Measurements from ENCODE around the gene GYPC.
A peak's percentile ranks its signal among the peaks of the same experiment; 100 is the strongest.

The GYPC gene

DNA sequence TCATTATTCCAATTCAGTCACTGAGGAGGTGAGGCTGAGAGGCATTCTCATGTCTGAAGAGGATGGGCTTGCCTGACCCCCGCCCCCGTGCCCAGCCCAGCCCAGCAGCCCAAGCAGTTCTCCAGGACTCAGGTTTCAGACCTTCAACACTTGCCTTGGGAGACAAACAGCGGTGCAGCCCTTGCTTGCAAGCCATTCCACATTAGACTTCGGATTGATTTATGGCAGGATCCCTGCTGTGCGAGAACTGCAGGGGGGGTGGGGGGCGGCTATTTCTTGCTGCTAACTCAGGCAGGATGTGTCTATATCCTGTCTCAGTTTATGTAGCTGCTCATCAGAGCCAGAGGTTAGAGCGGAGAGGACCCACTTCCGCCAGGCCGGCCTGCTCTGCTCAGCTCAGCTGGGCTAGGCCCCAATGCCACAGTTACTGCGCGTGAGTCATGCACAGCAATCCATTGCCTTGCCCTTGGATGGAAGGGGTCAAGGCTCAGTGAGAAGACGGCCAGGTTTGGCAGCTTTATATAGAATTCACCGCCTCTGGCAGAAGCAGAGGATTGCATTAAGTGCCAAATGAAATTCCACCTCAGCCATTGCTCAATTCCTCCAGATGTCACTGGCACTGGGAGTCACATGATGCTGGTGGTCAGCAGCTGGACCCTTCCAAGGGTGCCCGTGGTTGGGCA lies 1.8 kb downstream of the GYPC start:
- TF ChIP-seq POLR2A (IDR thresholded peaks at IDR 0.05; ENCODE audit: low read depth, low read length), result no peak
- DNase-seq (ENCODE audit: insufficient read length, low spot score), result peak; percentile 94
- FAIRE-seq, result peak; percentile 85

DNA sequence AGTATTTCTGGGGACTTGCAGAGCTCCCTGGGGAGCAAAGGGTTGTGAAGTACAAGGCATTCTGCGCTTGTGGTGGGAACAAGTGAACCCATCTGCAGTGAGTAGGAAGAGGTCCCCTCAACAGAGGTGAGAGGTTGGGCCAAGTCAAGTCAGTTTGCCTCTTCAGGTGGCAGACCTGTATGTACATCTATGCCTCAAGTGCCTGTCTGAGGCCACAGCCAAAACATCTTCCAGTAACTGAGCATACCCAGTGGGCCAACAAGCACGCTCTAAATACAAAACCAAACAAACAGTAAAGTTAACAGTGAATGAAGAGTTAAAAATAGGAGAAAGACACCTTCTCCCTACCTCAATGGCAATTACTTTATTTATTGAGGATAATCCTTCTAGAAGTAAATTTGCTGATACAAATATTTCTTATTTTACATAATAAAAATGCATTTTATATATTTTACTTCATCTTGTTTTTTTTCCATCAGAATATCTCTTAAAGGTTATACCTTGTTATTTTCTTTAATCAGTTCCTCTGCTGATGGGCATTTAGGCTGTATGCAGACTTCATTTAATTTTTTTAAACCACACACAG lies 2.5 kb downstream of the GYPC start:
- TF ChIP-seq POLR2A (IDR thresholded peaks at IDR 0.05; ENCODE audit: low read depth, low read length), result no peak
- DNase-seq (ENCODE audit: insufficient read length, low spot score) (no peak), FAIRE-seq (no peak)

DNA sequence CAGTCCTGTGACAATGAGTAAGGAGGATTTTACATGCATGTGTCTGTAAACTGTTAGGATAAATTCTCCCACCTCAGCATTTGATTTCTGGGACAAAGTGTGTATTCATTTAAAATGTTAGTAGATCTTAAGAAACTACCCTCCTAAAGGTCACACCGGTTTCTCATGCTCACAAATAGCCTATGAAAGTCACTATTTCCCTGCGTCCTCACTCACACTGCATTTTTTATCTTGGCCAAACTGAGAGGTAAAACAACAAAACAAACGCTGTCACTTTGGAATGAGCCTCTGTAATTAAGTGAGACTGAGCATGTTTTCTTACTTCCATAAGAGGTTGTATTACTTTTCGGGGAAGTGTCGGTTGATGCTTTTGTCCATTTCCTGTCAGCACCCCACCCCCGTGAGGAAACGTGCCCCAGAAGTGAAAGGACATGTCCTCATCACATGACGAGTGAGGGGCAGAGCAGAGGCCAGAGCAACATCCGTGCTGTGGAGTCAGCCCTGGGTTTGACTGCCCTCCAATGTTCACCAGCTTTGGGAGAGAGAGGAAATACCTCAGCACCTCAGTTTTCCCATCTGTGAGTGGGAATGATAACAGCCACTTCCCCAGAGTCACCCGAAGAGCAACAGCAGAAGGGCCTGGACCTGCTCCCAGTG lies 3.1 kb downstream of the GYPC start:
- DNase-seq (ENCODE audit: insufficient read length, low spot score) (no peak), FAIRE-seq (no peak)
- no peak for TF ChIP-seq POLR2A (IDR thresholded peaks at IDR 0.05; ENCODE audit: low read depth, low read length)

DNA sequence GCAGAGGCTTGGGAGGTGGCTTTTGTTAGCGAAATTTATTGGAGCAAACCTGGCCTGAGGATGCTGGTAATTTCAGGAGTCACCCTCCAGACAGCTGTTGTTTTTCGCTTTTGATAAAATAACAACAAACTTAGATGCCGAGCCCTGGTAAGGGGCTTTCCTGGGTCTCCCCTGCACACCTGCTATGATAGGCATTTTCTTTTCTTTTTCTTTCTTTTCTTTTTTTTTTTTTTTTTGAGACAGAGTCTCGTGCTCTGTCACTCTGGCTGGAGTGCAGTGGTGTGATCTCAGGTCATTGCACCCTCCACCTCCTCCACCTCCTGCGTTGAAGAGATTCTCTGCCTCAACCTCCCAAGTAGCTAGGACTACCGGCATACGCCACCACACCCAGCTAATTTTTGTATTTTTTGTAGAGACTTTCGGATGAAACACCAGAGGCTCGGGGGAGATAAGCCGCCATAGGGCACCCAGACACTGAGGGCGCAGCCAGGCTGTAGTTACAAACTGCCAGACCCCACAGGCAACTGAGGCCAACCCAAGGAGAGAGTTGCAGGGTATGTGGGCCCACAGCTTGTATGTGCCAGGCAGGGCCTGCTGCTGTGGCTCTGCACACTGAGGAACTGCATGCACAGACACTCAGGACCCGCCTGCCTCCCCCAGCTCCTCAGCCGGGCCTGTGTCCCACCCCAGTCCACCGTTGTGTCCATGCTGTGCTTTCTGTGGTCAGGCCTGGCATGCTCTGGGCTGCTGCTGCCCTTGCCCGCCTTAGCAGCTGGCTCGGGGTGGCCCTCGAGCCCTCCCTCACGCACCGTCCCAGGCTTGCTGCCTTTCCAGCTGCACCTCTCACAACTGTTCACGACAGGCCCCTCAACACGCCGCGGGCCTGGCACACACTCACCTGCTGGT lies 3.9 kb downstream of the GYPC start:
- TF ChIP-seq POLR2A (IDR thresholded peaks at IDR 0.05; ENCODE audit: low read depth, low read length), result no peak
- DNase-seq (ENCODE audit: insufficient read length, low spot score) (no peak), FAIRE-seq (no peak)

DNA sequence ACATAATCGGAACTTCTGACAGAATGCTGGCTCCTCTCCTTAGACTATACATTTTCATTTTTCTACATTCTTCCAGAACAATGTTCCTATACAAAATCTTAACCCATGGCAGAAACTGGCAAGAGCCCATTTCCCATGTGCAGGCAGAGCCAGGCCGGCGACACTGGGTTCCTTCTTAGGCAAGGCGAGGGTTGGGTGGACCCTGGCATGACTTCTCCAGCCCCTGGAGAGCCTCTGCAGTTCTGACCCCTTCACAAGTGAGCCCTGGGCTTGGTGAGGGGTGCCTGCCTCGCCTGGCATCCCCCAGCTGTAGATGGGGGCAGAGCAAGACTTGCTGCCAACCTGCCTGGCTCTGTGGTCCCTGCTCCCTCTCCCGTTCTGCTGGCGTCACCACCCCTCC lies 5.0 kb downstream of the GYPC start:
- FAIRE-seq (no peak), DNase-seq (ENCODE audit: insufficient read length, low spot score) (no peak)
- TF ChIP-seq POLR2A (IDR thresholded peaks at IDR 0.05; ENCODE audit: low read depth, low read length), result no peak

DNA sequence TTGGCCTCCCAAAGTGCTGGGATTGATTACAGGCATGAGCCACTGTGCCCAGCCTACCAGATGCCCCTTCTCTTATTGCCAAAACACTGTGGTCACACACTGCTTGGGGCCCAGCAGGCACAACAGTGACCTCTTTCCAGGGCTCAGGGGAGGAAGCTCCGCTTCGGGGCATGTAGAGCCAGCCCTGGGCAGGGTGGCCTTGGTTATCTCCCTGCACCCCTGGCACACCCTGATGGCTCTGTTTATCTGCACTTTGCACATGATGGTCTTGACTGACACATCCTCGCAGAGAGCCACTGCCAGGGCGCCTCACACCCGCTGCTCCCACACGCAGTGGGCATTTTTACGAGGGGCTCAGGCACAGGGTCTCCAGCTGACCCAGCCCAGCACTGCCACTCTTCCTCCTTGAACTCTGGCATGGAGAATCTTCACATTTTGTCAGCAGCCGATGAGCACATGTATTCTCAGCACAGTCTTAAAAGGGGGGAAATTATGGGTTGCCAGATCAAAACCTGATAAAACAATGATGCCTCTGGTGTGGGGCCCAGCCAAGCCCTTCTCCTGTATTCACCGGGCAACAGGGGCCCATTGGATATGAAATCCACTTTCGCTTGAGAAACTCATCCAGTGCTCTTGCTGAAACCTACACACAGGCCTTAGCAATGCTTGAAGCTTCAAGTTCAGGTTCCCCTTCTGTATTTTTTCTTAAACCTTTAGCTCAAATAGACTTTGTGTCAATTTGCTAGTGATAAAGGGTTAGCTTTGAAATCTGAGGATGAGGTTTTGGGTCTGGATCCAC lies 5.9 kb downstream of the GYPC start:
- FAIRE-seq (no peak), DNase-seq (ENCODE audit: insufficient read length, low spot score) (no peak)
- TF ChIP-seq POLR2A (IDR thresholded peaks at IDR 0.05; ENCODE audit: low read depth, low read length), result no peak

DNA sequence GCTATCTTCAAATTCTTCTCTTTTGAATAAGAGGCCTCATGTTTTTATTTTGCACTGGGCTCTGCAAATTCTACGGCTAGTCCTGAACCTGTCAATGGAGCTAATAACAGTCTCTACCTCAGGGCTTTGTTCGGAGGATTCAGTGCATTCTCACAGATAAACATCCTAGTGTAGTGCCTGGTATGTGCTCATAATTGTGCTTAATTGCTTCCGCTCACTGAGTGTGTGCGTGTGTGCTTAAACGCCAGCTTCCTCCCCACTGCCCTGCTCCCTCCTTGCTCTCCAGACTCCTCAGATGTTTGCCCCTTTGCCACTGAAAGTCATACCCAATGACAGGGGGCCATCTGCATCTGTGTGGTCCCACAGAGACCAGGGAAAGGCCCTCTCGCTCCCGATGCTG lies 6.7 kb downstream of the GYPC start:
- DNase-seq (ENCODE audit: insufficient read length, low spot score) (no peak), FAIRE-seq (no peak)
- no peak for TF ChIP-seq POLR2A (IDR thresholded peaks at IDR 0.05; ENCODE audit: low read depth, low read length)

DNA sequence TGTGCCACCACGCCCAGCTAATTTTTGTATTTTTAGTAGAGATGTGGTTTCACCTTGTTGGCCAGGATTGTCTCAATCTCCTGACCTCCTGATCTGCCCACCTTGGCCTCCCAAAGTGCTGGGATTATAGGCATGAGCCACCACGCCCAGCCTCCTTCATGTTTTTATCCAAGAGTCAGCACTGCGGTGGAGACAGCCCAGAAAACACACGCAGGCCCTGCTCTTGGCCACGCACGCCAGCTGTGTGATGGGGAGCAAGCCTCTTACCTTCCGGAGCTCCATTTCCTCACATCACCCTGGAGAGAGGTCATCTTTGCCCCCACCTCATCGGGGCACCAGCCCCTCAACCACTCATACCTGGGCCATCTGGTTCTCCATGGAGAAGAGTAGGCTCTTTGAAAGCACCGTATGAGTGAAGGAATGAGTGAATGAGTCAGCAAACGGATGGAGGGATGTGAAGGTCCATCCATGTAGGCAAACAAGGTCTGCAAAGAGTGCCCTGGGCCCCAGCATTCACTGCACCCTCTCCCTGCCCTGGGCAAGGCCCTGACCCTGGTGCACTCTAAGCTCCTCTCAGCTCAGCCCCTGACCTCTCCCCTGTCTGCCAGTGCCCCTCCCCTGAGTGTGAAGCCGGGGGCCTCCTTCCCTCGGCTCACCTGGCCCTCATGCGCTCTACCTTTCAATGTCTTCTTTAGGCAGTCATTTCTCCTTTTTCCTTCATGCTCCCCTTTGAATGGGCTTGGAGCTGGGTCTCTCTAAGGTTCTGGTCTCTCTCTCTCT lies 7.4 kb downstream of the GYPC start:
- FAIRE-seq (no peak), DNase-seq (ENCODE audit: insufficient read length, low spot score) (no peak)
- TF ChIP-seq POLR2A (IDR thresholded peaks at IDR 0.05; ENCODE audit: low read depth, low read length), result no peak

DNA sequence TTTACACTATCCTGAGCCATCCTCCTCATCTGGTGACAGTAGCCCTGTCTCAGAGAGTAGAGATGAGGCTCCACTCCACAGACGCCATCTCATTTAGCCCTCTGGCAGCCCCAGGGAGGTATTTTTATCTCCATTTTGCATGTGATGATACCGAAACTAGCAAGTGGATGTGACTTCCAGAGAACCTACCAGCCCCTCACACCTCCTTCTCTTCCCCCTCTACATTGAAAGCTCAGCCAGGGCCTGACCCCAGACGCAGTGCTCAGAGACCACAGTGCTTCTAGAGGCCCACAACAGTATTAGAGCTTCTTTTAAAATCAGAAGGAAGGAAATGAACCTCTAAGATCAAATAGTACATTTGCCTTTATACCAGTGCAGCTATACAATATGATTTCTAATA lies 8.3 kb downstream of the GYPC start:
- TF ChIP-seq POLR2A (IDR thresholded peaks at IDR 0.05; ENCODE audit: low read depth, low read length), result no peak
- no peak for DNase-seq (ENCODE audit: insufficient read length, low spot score)
- no peak for FAIRE-seq

DNA sequence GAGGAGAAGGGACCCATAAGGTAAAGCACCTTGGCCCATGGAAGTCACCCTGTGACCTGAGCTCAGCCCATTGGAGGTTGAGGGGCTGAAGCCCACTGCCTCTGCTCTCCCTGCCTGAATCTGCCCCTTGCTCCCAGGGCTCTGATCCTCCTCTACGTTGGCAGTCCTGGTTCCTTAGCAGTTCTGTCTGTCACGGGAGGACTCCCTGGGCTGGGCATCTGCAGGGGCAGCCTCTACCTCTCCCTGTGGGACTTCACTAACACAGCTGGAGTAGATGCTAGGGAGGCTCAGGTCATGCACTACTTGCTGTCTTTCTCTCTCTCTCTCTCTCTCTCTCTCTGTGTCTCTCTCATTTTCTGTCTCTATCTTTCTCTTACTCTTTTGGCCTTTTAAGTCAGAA lies 8.7 kb downstream of the GYPC start:
- no peak for DNase-seq (ENCODE audit: insufficient read length, low spot score)
- no peak for TF ChIP-seq POLR2A (IDR thresholded peaks at IDR 0.05; ENCODE audit: low read depth, low read length)
- no peak for FAIRE-seq

DNA sequence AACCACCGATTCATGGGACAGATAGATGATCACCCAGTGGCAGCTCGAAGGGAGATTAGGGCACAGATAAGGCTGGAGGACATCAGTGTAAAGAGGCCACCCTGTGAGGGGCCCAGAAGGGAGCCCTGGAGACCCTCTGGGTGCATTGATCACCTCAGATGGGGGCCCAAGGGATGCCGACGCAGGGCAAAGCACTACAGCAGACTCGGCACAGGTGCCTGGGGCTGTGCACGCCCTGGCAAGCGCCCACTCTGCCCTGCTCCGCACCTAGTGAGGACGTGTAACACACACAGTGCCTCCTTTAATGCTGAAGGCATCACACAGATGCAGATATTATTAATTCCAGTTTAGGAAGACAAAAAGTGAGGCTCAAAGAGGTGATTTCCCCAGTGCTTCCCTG lies 9.5 kb downstream of the GYPC start:
- TF ChIP-seq POLR2A (IDR thresholded peaks at IDR 0.05; ENCODE audit: low read depth, low read length), result no peak
- DNase-seq (ENCODE audit: insufficient read length, low spot score) (no peak), FAIRE-seq (no peak)

DNA sequence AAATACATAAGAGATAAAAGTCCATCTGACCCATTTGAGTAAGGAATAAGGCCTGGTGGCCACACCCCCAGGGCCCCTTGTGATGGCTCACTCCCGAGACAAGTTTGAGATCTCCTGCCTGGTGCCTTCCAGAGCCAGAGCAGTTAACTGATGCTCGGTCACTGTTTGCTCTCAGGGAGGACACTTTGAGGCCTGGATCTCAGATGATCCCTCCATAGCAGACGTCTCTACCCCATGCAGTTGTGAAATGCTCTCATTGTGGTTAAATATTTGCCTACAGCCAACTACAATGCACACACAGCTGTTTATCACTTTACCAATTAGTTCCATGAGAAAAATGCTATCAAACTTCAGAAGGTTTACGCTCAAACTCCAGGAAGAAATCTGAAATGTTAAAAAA lies 12.3 kb downstream of the GYPC start:
- FAIRE-seq (no peak), DNase-seq (ENCODE audit: insufficient read length, low spot score) (no peak)
- no peak for TF ChIP-seq POLR2A (IDR thresholded peaks at IDR 0.05; ENCODE audit: low read depth, low read length)

DNA sequence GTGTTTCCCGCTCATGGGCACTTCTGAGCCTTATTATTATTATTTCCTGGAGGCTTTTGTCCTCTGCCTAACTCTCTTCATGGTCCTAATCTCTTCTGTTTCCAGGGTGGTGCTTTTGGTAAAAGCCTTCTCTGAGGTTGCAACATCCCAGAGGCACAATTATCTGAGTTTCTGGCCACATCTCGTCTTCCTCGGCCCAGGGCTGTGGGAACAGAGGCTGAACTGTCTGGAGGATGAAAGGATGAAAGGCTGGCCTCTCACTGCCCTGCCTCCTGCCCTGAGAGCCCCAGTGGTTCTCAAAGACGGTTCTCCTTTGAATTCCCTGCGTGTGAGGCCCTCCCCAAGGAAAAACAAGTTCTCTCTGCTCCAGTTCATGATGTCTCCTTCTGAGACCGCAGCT lies 13.8 kb downstream of the GYPC start:
- no peak for TF ChIP-seq POLR2A (IDR thresholded peaks at IDR 0.05; ENCODE audit: low read depth, low read length)
- DNase-seq (ENCODE audit: insufficient read length, low spot score) (no peak), FAIRE-seq (no peak)

All from H54 (cell line).